Breast epithelium (tissue), 3 donors: Measurements from ENCODE around the gene RGS3.

ENCODE experiments used
- CTCF ChIP-seq, 3 donors: fragments of 450-650 bp; IDR thresholded peaks; one replicate each; pipeline ENCODE4 v1.5.1; 2016 to 2017; ENCODE audit warnings: antibody characterized with exemption in 3 of 3, mild to moderate bottlenecking in 3 of 3, moderate library complexity in 3 of 3
- POLR2A ChIP-seq: fragments of 450-650 bp; IDR thresholded peaks from one replicate; pipeline ENCODE4 v1.6.1; 2016; ENCODE audit warnings: antibody characterized with exemption, mild to moderate bottlenecking, moderate library complexity
- POLR2AphosphoS5 ChIP-seq, 3 donors: sonication (generic); formaldehyde crosslinking; IDR thresholded peaks; one replicate each; pipeline ENCODE4 v1.6.1; 2017; ENCODE audit warnings: antibody characterized with exemption in 3 of 3

- no peak for TF ChIP-seq CTCF (IDR thresholded peaks at IDR 0.05)
- no peak for TF ChIP-seq POLR2AphosphoS5 (IDR thresholded peaks at IDR 0.05)
- TF ChIP-seq POLR2A, result no peak
Observed at GRCh38 chr9:113519426-113520108, 56.0 kb downstream of the RGS3 start.
